Endothelial cell of umbilical vein (primary cell): ENCODE data around the gene DNAH3. TPM values are rescaled to one million over a fixed set of nuclear protein-coding genes. Genes with fewer than 3 reads are reported as not detected.

Experiments used
- BruUV-seq: library from RNA; stranded (reverse); fragments of 400-500 nt; replicated peaks from 2 replicates; lab custom pipeline; 2021; lab: Mats Ljungman, UMichigan
- CTCF ChIA-PET: fragments of 300-600, 350-600 bp; sonication (Branson Sonifier 250); formaldehyde crosslinking; loops from one replicate; lab custom pipeline; 2021; ENCODE audit warnings: antibody characterized with exemption, inconsistent platforms; lab: Charles Lee
- POLR2A ChIA-PET: fragments of 300-600, 350-600 bp; sonication (Branson Sonifier 250); formaldehyde crosslinking; loops from one replicate; lab custom pipeline; 2021; ENCODE audit warnings: antibody characterized with exemption, inconsistent platforms; lab: Charles Lee
- DNase-seq: peaks from one replicate; pipeline ENCODE4 v3.0.0-alpha.2; 2011; ENCODE audit warnings: low read depth, low spot score
- FAIRE-seq: peaks from 2 replicates; lab custom pipeline; 2011; peaks lifted over from hg19 to GRCh38; lab: Jason Lieb, UNC
- H2AFZ ChIP-seq: 2 replicates; pipeline ENCODE4 v1.6.0; 2012; ENCODE audit warnings: low read depth, low read length, control low read depth, inconsistent platforms
- H3K27ac ChIP-seq: 2 replicates; pipeline ENCODE4 v1.5.1; 2011; ENCODE audit warnings: low read depth, mild to moderate bottlenecking, control low read depth, low read length, moderate library complexity; ENCODE audit not compliant: insufficient read depth
- H3K27me3 ChIP-seq, 2 experiments: 2 replicates each; pipeline versions ENCODE4 v1.6.0 to v1.6.1; 2011; ENCODE audit warnings: low read length in 2 of 2, mixed read lengths in 1 of 2; ENCODE audit not compliant: control insufficient read depth in 2 of 2, insufficient read depth in 2 of 2
- H3K36me3 ChIP-seq, 2 experiments: 2 replicates in 1 of 2; 3 replicates in 1 of 2; pipeline ENCODE4 v1.5.1; 2011; ENCODE audit warnings: low read length in 2 of 2, mild to moderate bottlenecking in 1 of 2, moderate library complexity in 1 of 2; ENCODE audit not compliant: control insufficient read depth in 2 of 2, insufficient read depth in 2 of 2; ENCODE audit errors: extremely low read depth in 1 of 2
- H3K4me1 ChIP-seq: 3 replicates; pipeline ENCODE4 v1.5.1; 2011; ENCODE audit warnings: mild to moderate bottlenecking, low read length; ENCODE audit not compliant: control insufficient read depth, insufficient read depth; ENCODE audit errors: extremely low read depth
- H3K4me2 ChIP-seq: 2 replicates; pipeline ENCODE4 v1.6.1; 2011; ENCODE audit warnings: low read length, control low read depth, mixed read lengths; ENCODE audit not compliant: insufficient read depth
- H3K4me3 ChIP-seq, 3 experiments: fragments of 200-600 bp in 1 of 3; sonication (generic), shearing (Covaris generic) in 1 of 3; replicated peaks in 1 of 3; 2 replicates each; pipeline ENCODE4 v1.5.1; 2011 to 2016; ENCODE audit warnings: control low read depth in 3 of 3, low read length in 3 of 3, mild to moderate bottlenecking in 2 of 3, inconsistent platforms in 1 of 3, low read depth in 1 of 3, moderate library complexity in 1 of 3; ENCODE audit not compliant: insufficient read depth in 1 of 3
- H3K79me2 ChIP-seq: 2 replicates; pipeline ENCODE4 v1.6.0; 2012; ENCODE audit warnings: low read length, inconsistent platforms; ENCODE audit not compliant: control insufficient read depth, insufficient read depth
- H3K9ac ChIP-seq: replicated peaks from 2 replicates; pipeline ENCODE3; 2011; ENCODE audit warnings: low read length, control low read depth; ENCODE audit not compliant: insufficient read depth; ENCODE audit errors: extremely low read depth
- H3K9me1 ChIP-seq: replicated peaks from 3 replicates; pipeline ENCODE4 v1.6.0; 2011; ENCODE audit warnings: mild to moderate bottlenecking, low read length; ENCODE audit not compliant: control insufficient read depth, insufficient read depth; ENCODE audit errors: extremely low read depth
- H3K9me3 ChIP-seq: replicated peaks from 2 replicates; pipeline ENCODE4 v1.5.1; 2012; ENCODE audit warnings: low read length, inconsistent platforms; ENCODE audit not compliant: control insufficient read depth, insufficient read depth
- H4K20me1 ChIP-seq: replicated peaks from 2 replicates; pipeline ENCODE3; 2011; ENCODE audit warnings: mild to moderate bottlenecking, low read length; ENCODE audit not compliant: control insufficient read depth, insufficient read depth; ENCODE audit errors: extremely low read depth
- EZH2 ChIP-seq: IDR thresholded peaks from 2 replicates; pipeline ENCODE4 v1.6.1; 2012; ENCODE audit warnings: borderline replicate concordance, low read depth, mild to moderate bottlenecking, moderate library complexity, low read length, inconsistent platforms; ENCODE audit not compliant: severe bottlenecking
- FOS ChIP-seq: IDR thresholded peaks from 2 replicates; pipeline ENCODE4 v1.6.1; 2011; ENCODE audit warnings: mild to moderate bottlenecking, low read length, moderate library complexity, borderline replicate concordance; ENCODE audit not compliant: insufficient read depth
- GATA2 ChIP-seq: IDR thresholded peaks from 2 replicates; pipeline ENCODE4 v1.7.0; 2011; ENCODE audit warnings: low read depth, mild to moderate bottlenecking, moderate library complexity, mixed read lengths, low read length; ENCODE audit not compliant: insufficient read length, insufficient read depth
- JUN ChIP-seq: IDR thresholded peaks from 2 replicates; pipeline ENCODE4 v1.6.1; 2011; ENCODE audit warnings: borderline replicate concordance, low read depth; ENCODE audit not compliant: insufficient read length, insufficient read depth
- MYC ChIP-seq: IDR thresholded peaks from one replicate; pipeline ENCODE4 v1.6.1; 2011; ENCODE audit warnings: mild to moderate bottlenecking, low read depth, low read length
- POLR2A ChIP-seq: IDR thresholded peaks from 2 replicates; pipeline ENCODE4 v1.6.1; 2012; ENCODE audit warnings: low read depth, mild to moderate bottlenecking, control low read depth, low read length
- POLR2AphosphoS5 ChIP-seq: IDR thresholded peaks from 2 replicates; pipeline ENCODE4 v1.6.1; 2012; ENCODE audit warnings: low read depth, mild to moderate bottlenecking, control low read depth, low read length, moderate library complexity; ENCODE audit not compliant: insufficient read depth
- dilution Hi-C: fragments of 300-500 bp; cut with MboI; formaldehyde crosslinking; loops from one replicate; pipeline ENCODE4 v1.15.0; 2019; ENCODE audit warnings: low sequenced_read_pairs; ENCODE audit not compliant: extremely low pct_ligation_motif_present
- intact Hi-C: fragments of 100-400 bp; cut with micrococcal nuclease; formaldehyde crosslinking; loops from one replicate; pipeline ENCODE4 v1.10.0; 2022
- polyA plus RNA-seq, 4 experiments: library from polyadenylated mRNA; depleted of rRNA in 3 of 4; stranded (reverse) in 3 of 4; unstranded in 1 of 4; fragments of >200 nt; gene quantifications; 2 replicates each; pipeline versions ENCODE4 v1.2.1 to v1.2.3, GENCODE V29; 2011 to 2012; ENCODE audit warnings: missing spikeins in 1 of 4
- total RNA-seq: library from RNA; stranded (reverse); gene quantifications from 2 replicates; pipeline ENCODE4 v1.2.3, GENCODE V29; 2021
- TF ChIP-seq, protein P1 (sequence below): IDR thresholded peaks from 2 replicates; pipeline ENCODE4 v1.6.1; 2011; ENCODE audit not compliant: insufficient read depth, insufficient read length
- TF ChIP-seq, protein P2 (sequence below), 2 donors: IDR thresholded peaks; 1 replicate in 1 of 2; 2 replicates in 1 of 2; pipeline ENCODE4 v1.5.1; 2011; ENCODE audit warnings: low read length in 2 of 2, mild to moderate bottlenecking in 2 of 2, moderate library complexity in 2 of 2, control low read depth in 1 of 2, inconsistent platforms in 1 of 2, low read depth in 1 of 2; ENCODE audit not compliant: insufficient read depth in 1 of 2; ENCODE audit errors: extremely low read depth in 1 of 2

DNAH3 gene
- total and polyA plus RNA-seq, 2 donors (not counting 3 experiments of a cell fraction or from before 2014, with no cell fraction given): not detected

DNA sequence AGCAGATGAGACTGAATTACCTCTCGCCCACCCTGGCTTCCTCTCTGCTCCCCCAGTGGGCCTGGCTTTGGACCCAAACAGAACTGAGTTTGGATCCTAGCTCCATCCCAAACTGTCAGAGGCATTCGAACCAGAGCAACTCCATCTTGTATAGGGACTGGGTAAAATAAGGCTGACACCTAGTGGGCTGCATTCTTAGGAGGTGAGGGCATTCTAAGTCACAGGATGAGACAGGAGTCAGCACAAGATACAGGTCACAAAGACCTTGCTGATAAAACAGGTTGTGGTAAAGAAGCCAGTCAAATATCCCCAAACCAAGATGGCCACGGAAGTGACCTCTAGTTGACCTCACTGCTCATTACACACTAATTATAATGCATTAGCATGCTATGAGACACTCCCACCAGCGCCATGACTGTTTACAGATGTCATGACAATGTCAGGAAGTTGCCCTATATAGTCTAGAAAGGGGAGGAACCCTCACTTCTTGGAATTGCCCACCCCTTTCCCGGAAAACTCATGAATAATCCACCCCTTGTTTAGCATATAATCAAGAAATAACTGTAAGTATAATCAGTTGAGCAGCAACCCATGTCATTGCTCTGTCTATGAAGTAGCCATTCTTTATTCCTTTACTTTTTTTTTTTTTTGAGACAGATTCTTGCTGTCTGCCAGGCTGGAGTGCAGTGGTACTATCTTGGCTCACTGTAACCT is 205.6 kb downstream of the DNAH3 start:
- H3K27me3 ChIP-seq: no peaks in the 10 kb centered on the region
- no peak overlapping the region for H3K9ac ChIP-seq
- H3K4me1 ChIP-seq: no peaks in the 10 kb centered on the region
- no peak overlapping the region for H2AFZ ChIP-seq
- dilution Hi-C loops: no loop called here
- no peak overlapping the region for H3K4me2 ChIP-seq
- intact Hi-C loops: loop anchor here (2.0 kb wide), 2 partner anchors 34 to 94 kb away; no protein-coding TSS in a partner anchor
- peak; percentile 18 for DNase-seq
- H3K9me3 ChIP-seq: no peaks in the 10 kb centered on the region
- FAIRE-seq: no peak
- no peaks in the 10 kb centered on the region for H3K36me3 ChIP-seq
- no peaks in the 10 kb centered on the region for H3K9me1 ChIP-seq
- CTCF ChIA-PET: interaction anchor here (1.0 kb wide), 1 partner anchor 95 kb away, joined by 4 read pairs; no protein-coding TSS in a partner anchor
- no TSS peak for BruUV-seq
- TF ChIP-seq GATA2 (no peak), FOS (no peak), POLR2A (no peak), POLR2AphosphoS5 (no peak), MYC (no peak), EZH2 (no peak), JUN (no peak)
- TF ChIP-seq, protein P1, sequence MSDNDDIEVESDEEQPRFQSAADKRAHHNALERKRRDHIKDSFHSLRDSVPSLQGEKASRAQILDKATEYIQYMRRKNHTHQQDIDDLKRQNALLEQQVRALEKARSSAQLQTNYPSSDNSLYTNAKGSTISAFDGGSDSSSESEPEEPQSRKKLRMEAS: no peak
- TF ChIP-seq, protein P2, sequence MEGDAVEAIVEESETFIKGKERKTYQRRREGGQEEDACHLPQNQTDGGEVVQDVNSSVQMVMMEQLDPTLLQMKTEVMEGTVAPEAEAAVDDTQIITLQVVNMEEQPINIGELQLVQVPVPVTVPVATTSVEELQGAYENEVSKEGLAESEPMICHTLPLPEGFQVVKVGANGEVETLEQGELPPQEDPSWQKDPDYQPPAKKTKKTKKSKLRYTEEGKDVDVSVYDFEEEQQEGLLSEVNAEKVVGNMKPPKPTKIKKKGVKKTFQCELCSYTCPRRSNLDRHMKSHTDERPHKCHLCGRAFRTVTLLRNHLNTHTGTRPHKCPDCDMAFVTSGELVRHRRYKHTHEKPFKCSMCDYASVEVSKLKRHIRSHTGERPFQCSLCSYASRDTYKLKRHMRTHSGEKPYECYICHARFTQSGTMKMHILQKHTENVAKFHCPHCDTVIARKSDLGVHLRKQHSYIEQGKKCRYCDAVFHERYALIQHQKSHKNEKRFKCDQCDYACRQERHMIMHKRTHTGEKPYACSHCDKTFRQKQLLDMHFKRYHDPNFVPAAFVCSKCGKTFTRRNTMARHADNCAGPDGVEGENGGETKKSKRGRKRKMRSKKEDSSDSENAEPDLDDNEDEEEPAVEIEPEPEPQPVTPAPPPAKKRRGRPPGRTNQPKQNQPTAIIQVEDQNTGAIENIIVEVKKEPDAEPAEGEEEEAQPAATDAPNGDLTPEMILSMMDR (IDR thresholded peaks at IDR 0.05; ENCODE audit: extremely low read depth in 1 of 2, insufficient read depth in 1 of 2, low read depth in 1 of 2, low read length in 2 of 2): no peak
- H4K20me1 ChIP-seq: no peaks in the 10 kb centered on the region
- no peak overlapping the region for H3K27ac ChIP-seq
- H3K79me2 ChIP-seq: no peaks in the 10 kb centered on the region
- POLR2A ChIA-PET: interaction anchor here (0.7 kb wide), 1 partner anchor 39 kb away, joined by 3 read pairs; no protein-coding TSS in a partner anchor
- H3K4me3 ChIP-seq: no peak overlapping the region
